GM23338 (cell line): ENCODE measurements around the gene SLC13A5. TPM values are rescaled to one million over a fixed set of nuclear protein-coding genes. Genes with fewer than 3 reads are reported as not detected.

ENCODE experiments used
- ATAC-seq: fragments of 200-7000 bp; cut with Tn5 transposase; 3 replicates; pipeline ENCODE4 v1.9.1; 2020
- DNase-seq: peaks from one replicate; pipeline ENCODE4 v3.0.0-alpha.2; 2015; ENCODE audit warnings: low spot score
- H2AFZ ChIP-seq: fragments of 200-600 bp; sonication (generic); 2 replicates; pipeline ENCODE4 v1.8.0; 2016; ENCODE audit warnings: antibody characterized with exemption, mild to moderate bottlenecking, moderate library complexity
- H3F3A ChIP-seq: fragments of 200-600 bp; sonication (generic); replicated peaks from 2 replicates; pipeline ENCODE4 v1.8.0; 2017; ENCODE audit warnings: antibody characterized with exemption, mixed run types, low read depth
- H3K27ac ChIP-seq: fragments of 200-600 bp; sonication (generic); 2 replicates; pipeline ENCODE4 v1.6.1; 2016; ENCODE audit warnings: low read depth
- H3K27me3 ChIP-seq: fragments of 200-600 bp; sonication (generic); 2 replicates; pipeline ENCODE4 v1.8.0; 2016; ENCODE audit warnings: mild to moderate bottlenecking, mixed run types, moderate library complexity; ENCODE audit not compliant: insufficient read depth
- H3K36me3 ChIP-seq: fragments of 200-600 bp; sonication (generic); 2 replicates; pipeline ENCODE4 v1.8.0; 2016; ENCODE audit warnings: mild to moderate bottlenecking; ENCODE audit not compliant: insufficient read depth
- H3K4me1 ChIP-seq: fragments of 200-600 bp; sonication (generic); 2 replicates; pipeline ENCODE4 v1.8.0; 2016; ENCODE audit warnings: mild to moderate bottlenecking, moderate library complexity; ENCODE audit not compliant: insufficient read depth
- H3K4me2 ChIP-seq: fragments of 200-600 bp; sonication (generic); 2 replicates; pipeline ENCODE4 v1.7.1; 2017; ENCODE audit warnings: mixed run types
- H3K4me3 ChIP-seq: fragments of 200-600 bp; sonication (generic); 2 replicates; pipeline ENCODE4 v1.6.1; 2016; ENCODE audit warnings: mixed run types
- H3K79me2 ChIP-seq: fragments of 200-600 bp; sonication (generic); replicated peaks from 2 replicates; pipeline ENCODE4 v1.8.0; 2017; ENCODE audit warnings: mild to moderate bottlenecking; ENCODE audit not compliant: insufficient read depth
- H3K9me2 ChIP-seq: fragments of 200-600 bp; sonication (generic); 2 replicates; pipeline ENCODE4 v1.8.0; 2017; ENCODE audit not compliant: insufficient read depth
- H4K20me1 ChIP-seq: fragments of 200-600 bp; sonication (generic); replicated peaks from 2 replicates; pipeline ENCODE4 v1.8.0; 2017; ENCODE audit warnings: mild to moderate bottlenecking; ENCODE audit not compliant: insufficient read depth
- H3K27ac Mint-ChIP-seq: 2 replicates; pipeline ENCODE4 v1.8.0; 2020; ENCODE audit warnings: inconsistent platforms, mild to moderate bottlenecking, moderate library complexity, mixed read lengths
- H3K27me3 Mint-ChIP-seq: 3 replicates; pipeline ENCODE4 v1.8.0; 2022; ENCODE audit warnings: low read depth, mild to moderate bottlenecking, moderate library complexity, mixed read lengths, inconsistent platforms; ENCODE audit not compliant: insufficient read depth, poor library complexity
- H3K36me3 Mint-ChIP-seq: 3 replicates; pipeline ENCODE4 v1.8.0; 2021; ENCODE audit warnings: low read depth, mild to moderate bottlenecking, inconsistent platforms, moderate library complexity, mixed read lengths
- H3K4me1 Mint-ChIP-seq: 3 replicates; pipeline ENCODE4 v1.8.0; 2020; ENCODE audit warnings: mild to moderate bottlenecking, inconsistent platforms, mixed read lengths
- H3K4me3 Mint-ChIP-seq: 3 replicates; pipeline ENCODE4 v1.8.0; 2021; ENCODE audit warnings: moderate library complexity, mild to moderate bottlenecking, inconsistent platforms, mixed read lengths
- H3K9me3 Mint-ChIP-seq: 3 replicates; pipeline ENCODE4 v1.8.0; 2020; ENCODE audit warnings: moderate library complexity, mild to moderate bottlenecking, inconsistent platforms, mixed read lengths
- CREB1 ChIP-seq: fragments of 250-450 bp; sonication (Bioruptor Pico); IDR thresholded peaks from 2 replicates; pipeline ENCODE4 v1.5.0; 2020; ENCODE audit warnings: low read depth, mild to moderate bottlenecking, moderate library complexity
- CTCF ChIP-seq, 2 experiments: fragments of 200-600 bp in 1 of 2; sonication (generic) in 1 of 2; conservative IDR thresholded peaks; 2 replicates each; pipeline versions ENCODE4 v1.5.1 to v1.6.1; 2016 to 2017; ENCODE audit warnings: antibody characterized with exemption in 2 of 2, low read depth in 2 of 2, mild to moderate bottlenecking in 2 of 2, moderate library complexity in 1 of 2
- EZH2 ChIP-seq: fragments of 200-600 bp; sonication (generic); IDR thresholded peaks from one replicate; pipeline ENCODE4 v1.8.0; 2017; ENCODE audit warnings: antibody characterized with exemption, mild to moderate bottlenecking, low read depth; ENCODE audit not compliant: unreplicated experiment
- EZH2phosphoT487 ChIP-seq: fragments of 200-600 bp; sonication (generic); IDR thresholded peaks from one replicate; pipeline ENCODE4 v1.8.1; 2018; ENCODE audit warnings: antibody characterized with exemption; ENCODE audit not compliant: unreplicated experiment
- JUNB ChIP-seq: IDR thresholded peaks from one replicate; pipeline ENCODE4 v1.6.1; 2016; ENCODE audit warnings: antibody characterized with exemption; ENCODE audit not compliant: unreplicated experiment
- NANOG ChIP-seq: IDR thresholded peaks from 2 replicates; pipeline ENCODE4 v1.6.1; 2016; ENCODE audit warnings: antibody characterized with exemption, borderline replicate concordance
- POLR2AphosphoS5 ChIP-seq: IDR thresholded peaks from 2 replicates; pipeline ENCODE4 v1.6.1; 2016; ENCODE audit warnings: antibody characterized with exemption, low read depth
- REST ChIP-seq: IDR thresholded peaks from one replicate; pipeline ENCODE4 v1.6.1; 2018; ENCODE audit warnings: antibody characterized with exemption; ENCODE audit not compliant: unreplicated experiment
- ZNF114 ChIP-seq: fragments of 250-450 bp; sonication (Bioruptor Pico); IDR thresholded peaks from 2 replicates; pipeline ENCODE4 v1.5.0; 2020; ENCODE audit warnings: mild to moderate bottlenecking, moderate library complexity
- ZNF331 ChIP-seq: fragments of 250-450 bp; sonication (Bioruptor Pico); IDR thresholded peaks from 2 replicates; pipeline ENCODE4 v1.5.0; 2020; ENCODE audit warnings: low read depth, mild to moderate bottlenecking, moderate library complexity
- ZNF462 ChIP-seq: fragments of 250-450 bp; sonication (Bioruptor Pico); IDR thresholded peaks from 2 replicates; pipeline ENCODE4 v1.5.0; 2020; ENCODE audit warnings: mild to moderate bottlenecking, moderate library complexity
- polyA plus RNA-seq: library from polyadenylated mRNA; unstranded; fragments of >200 nt; fragmentation: Nextera tagmentation; extraction: Ambion mirVana; gene quantifications from 2 replicates; pipeline ENCODE4 v1.2.1, GENCODE V29; 2016
- total RNA-seq: library from RNA; depleted of rRNA; stranded (reverse); fragments of >200 nt; shearing (Covaris generic); gene quantifications from 2 replicates; pipeline ENCODE4 v1.2.3, GENCODE V29; 2014
- TF ChIP-seq, protein P1 (sequence below): IDR thresholded peaks from 2 replicates; pipeline ENCODE4 v1.6.1; 2016; ENCODE audit warnings: antibody characterized with exemption

The SLC13A5 gene
- total and polyA plus RNA-seq, 2 experiments from 2014 or later = 1.2 to 2.3 TPM

GRCh38 chr17:6698004-6698403 is 15.2 kb downstream of the SLC13A5 start:
- no peaks in the 10 kb centered on the region for H3K9me3 Mint-ChIP-seq
- H3K4me3 Mint-ChIP-seq = no peak overlapping the region

More at GRCh38 chr17:6698004-6698403, 15.2 kb downstream of the SLC13A5 start:
- Histone ChIP-seq H3K9me2 (no peaks in the 10 kb centered on the region), H3K4me3 (no peak overlapping the region), H2AFZ (no peak overlapping the region), H3K4me2 (no peak overlapping the region), H3K27ac (no peak overlapping the region), H3K4me1 (no peaks in the 10 kb centered on the region; the same call in 1 of the 2 replicates), H3F3A (no peaks in the 10 kb centered on the region), H3K27me3 (no peaks in the 10 kb centered on the region), H3K36me3 (no peaks in the 10 kb centered on the region), H4K20me1 (no peaks in the 10 kb centered on the region), H3K79me2 (no peaks in the 10 kb centered on the region)
- H3K27ac Mint-ChIP-seq = no peak overlapping the region
- ATAC-seq (no peak), DNase-seq (no peak)
- peaks cover 7% of the 10 kb centered on the region; the same call in 2 of the 3 replicates for H3K4me1 Mint-ChIP-seq
- no peaks in the 10 kb centered on the region for H3K36me3 Mint-ChIP-seq
- TF ChIP-seq CTCF (conservative IDR thresholded peaks at IDR 0.05; ENCODE audit: low read depth in 2 of 2) (no peak), ZNF114 (CRISPR knock-in tag) (no peak), JUNB (no peak), ZNF462 (no peak), EZH2phosphoT487 (no peak), CREB1 (no peak), NANOG (no peak), ZNF331 (CRISPR knock-in tag) (no peak), EZH2 (no peak), POLR2AphosphoS5 (no peak), REST (no peak)
- TF ChIP-seq, protein P1, sequence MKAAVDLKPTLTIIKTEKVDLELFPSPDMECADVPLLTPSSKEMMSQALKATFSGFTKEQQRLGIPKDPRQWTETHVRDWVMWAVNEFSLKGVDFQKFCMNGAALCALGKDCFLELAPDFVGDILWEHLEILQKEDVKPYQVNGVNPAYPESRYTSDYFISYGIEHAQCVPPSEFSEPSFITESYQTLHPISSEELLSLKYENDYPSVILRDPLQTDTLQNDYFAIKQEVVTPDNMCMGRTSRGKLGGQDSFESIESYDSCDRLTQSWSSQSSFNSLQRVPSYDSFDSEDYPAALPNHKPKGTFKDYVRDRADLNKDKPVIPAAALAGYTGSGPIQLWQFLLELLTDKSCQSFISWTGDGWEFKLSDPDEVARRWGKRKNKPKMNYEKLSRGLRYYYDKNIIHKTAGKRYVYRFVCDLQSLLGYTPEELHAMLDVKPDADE = no peak
- peaks cover 13% of the 10 kb centered on the region for H3K27me3 Mint-ChIP-seq
